GM19025 (cell line): ENCODE results near the gene PPM1H.
A peak's percentile ranks its signal among the peaks of the same experiment; 100 is the strongest.
"Not testable (repeated sequence)": the region's sequence is repeated elsewhere in the genome, so short reads cannot be mapped to it uniquely, and the experiment has no call there.

Experiments used
- ATAC-seq: cut with Tn5 transposase; IDR thresholded peaks from one replicate; pipeline ENCODE4 v1.9.1; 2021; ENCODE audit warnings: mild to moderate bottlenecking, low read depth, moderate library complexity; ENCODE audit not compliant: unreplicated experiment

Gene PPM1H

GRCh38 chr12:62694632-62695031 is 240.3 kb downstream of the PPM1H start:
- ATAC-seq = peak; percentile 94

DNA sequence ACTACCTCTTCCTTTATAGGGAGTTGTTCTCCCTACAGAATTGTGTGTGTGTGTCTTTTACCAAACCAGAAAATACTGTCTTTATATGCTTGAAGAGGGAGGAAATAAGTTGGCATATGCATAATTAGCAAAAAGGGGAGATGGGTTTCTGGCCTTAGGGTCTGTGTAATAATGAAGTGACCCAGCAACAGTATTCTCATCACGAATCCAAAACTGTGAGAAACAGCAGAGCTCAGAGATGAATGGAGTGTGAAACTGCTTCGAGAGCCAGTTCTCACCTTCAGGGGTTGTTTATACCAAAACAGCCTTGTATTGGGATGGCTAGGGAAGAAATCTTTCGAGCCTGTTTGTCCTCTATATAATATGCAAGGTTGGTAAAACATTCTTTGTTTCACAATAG is 240.8 kb downstream of the PPM1H start:
- peak; percentile 18 for ATAC-seq

DNA sequence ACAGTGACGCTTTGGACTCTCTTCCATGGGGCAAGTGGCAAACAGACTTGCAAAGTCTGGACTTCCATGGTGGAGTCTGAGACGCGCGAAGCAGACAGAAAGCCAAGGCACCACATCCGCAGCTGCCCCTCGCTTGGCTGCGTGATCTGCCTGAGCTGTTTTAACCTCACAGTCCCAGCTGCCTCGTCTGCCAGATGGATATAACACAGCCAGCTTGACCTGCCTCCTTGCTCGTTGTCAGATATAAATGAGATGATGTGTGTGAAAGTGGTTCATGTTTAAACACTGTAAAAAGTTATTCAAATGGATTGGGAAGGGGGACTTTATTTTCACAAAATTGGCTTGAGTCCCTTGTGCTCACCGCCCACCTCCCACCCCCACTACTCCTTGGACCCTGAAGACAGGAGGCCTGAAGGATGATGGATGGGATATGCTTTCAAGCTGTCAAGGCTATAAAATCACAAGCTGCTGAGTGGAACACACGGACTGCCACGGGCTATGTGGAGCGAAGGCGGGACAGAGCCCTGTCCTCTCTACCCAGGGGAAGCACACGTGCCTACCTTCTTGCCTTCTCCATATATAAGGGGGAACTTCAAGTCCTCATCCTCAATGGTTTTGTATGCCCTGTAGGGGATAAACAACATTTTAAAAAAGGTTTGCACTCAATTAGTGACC is 241.4 kb downstream of the PPM1H start:
- no peak for ATAC-seq

DNA sequence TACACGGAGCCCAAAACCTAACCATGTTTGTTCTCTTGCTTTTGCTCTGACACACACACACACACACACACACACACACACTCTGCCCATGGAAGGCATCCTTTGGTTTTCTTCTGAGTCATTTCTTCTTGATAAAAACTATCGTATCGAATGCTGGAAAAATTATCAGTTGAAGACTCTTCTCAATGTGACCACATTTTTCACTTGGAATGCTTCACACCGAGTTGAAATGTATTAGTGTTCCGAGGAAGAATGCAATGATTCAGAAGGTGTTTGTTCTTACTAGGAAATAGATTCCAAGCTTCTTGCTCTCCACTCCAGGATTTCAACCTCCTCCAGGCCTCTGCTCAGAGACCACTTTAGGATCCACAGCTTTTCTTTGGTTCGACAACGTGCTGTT is 242.1 kb downstream of the PPM1H start:
- no peak for ATAC-seq

- no peak for ATAC-seq
Observed at GRCh38 chr12:62691309-62691708, 243.6 kb downstream of the PPM1H start.

- ATAC-seq = no peak
Observed at GRCh38 chr12:62689042-62689839, 245.7 kb downstream of the PPM1H start.

DNA sequence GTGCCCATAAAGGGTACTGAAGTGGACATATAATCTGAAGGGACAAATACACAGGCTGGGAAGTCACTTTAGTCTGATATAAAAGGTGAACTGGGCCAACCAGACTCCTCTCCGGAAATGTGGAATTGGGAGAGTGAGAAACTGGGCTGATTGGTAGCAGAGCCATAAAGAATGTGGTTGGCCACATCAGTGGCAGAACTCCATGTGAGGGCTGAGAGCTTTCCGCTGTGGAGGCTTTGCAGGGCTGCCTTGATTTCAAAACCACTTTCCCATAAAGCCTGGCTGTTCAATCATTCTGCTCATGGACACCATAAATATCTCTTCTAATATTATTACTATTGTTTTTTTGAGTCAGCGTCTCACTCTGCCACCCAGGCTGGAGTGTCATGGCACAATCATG is 248.0 kb downstream of the PPM1H start:
- ATAC-seq = no peak

GRCh38 chr12:62684570-62685295 is 250.2 kb downstream of the PPM1H start:
- ATAC-seq = no peak

DNA sequence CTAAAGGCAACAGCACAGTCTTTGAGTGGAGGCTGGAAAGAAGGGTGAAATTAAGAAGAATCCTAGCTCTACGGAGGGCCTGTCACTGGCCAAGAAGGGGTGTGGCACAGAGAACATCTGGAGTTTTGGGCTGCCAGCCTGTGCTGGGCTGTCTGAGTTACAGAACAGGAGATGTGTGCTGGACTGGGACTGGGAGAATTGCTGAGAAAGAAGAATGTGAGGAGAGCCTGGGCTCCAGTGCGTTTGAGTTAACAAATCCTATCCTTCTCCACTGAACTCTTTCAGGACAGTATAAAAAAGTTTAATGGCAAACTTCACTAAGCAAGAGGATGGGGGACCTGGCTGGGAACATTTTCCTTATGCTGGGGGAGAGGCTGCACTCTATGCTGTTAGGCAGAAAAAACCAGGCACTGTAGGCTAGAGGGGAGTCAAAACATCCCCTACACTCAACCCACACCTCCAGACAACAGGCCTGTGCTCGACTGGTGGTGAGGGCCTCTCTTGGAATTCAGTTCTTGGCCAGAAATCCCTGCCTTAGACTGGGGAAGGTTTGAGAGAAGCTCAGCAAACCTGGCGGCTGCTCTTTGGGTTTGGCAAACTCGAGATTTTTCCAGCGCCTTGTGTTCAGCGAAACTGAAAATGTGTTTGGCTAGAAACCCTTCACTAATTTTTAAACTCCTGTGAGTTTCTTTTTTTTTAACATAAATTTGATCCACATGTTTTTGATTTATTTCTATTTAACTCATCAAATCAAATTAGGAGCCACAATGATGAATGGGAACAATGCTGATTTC is 251.0 kb downstream of the PPM1H start:
- no peak for ATAC-seq

DNA sequence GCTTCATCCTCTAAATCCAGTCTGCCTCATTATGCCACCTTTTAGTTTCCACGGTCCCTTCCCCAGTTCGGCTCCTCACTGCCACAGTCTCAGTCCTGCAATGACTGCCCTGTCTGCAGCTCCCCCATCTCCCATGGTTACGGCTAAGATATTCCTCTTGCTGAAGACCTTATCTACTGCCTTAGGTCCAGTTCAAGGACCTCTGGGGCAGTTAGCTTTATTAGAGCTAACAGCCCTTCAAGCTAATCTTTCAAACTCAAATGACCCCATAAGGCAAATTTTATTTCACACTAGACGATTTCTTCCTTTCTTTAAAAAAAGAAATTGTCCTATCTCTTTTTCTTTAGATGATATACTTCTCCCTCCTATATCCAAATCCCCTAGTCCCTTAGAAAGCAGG is 253.6 kb downstream of the PPM1H start:
- no peak for ATAC-seq

- no peak for ATAC-seq
Observed at GRCh38 chr12:62679608-62680007, 255.3 kb downstream of the PPM1H start.

DNA sequence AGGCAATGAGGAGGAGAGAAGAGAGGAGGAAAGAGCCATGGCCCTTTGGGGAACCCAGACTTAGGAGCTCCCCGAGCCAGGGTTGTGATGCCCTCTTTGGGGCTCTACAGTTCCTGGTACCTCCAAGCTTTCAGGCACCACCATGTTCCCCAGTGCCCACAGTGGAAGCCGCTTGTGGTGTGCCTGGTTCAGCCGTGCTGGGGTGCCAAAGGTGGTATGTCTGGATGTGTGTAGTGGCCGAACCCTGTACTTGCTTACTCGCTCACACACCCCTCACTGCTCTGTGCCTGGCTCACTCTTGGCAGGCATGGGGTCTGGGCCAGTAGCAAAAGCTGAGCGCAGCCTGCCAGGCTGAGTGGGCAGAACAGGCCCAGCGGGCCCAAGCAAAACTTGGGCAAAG is 257.6 kb downstream of the PPM1H start:
- no peak for ATAC-seq

DNA sequence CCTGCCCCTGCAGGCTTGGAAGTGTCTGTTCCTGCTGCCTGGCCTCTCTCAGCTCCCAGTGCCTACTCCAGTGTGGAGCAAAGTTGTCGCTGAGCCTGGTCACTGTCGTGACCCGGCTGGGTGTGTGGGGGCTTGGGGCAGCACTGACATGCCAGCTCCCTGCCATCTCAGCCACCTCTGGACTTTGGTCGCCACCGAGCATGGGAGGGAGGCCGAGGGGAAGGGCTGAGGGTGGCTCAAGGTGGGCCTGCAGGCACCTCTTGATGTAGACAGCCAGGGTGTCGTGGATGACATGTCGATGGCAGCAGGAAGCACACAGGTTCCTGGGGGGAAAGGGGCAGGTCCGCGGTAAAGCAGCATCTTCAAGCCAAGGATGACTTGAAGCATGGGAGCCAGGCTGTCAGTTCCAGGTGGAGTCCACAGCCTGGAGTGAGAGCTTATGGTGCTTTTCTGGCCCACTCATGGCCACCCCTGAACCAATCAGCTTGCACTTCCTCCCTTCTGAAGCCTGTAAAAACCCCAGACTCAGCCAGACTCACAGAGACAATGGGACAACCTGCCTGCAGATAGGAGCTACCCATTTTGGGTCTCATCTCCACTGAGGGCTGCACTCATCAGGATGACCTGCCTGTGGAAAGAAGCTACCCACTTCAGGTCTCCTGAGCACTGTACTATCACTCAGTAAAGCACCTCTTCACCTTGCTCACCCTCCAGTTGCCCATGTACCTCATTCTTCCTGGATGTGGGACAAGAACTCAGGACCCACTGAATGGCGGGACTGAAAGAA is 258.2 kb downstream of the PPM1H start:
- ATAC-seq = no peak

- no peak for ATAC-seq
Observed at GRCh38 chr12:62673028-62673815, 261.7 kb downstream of the PPM1H start.

DNA sequence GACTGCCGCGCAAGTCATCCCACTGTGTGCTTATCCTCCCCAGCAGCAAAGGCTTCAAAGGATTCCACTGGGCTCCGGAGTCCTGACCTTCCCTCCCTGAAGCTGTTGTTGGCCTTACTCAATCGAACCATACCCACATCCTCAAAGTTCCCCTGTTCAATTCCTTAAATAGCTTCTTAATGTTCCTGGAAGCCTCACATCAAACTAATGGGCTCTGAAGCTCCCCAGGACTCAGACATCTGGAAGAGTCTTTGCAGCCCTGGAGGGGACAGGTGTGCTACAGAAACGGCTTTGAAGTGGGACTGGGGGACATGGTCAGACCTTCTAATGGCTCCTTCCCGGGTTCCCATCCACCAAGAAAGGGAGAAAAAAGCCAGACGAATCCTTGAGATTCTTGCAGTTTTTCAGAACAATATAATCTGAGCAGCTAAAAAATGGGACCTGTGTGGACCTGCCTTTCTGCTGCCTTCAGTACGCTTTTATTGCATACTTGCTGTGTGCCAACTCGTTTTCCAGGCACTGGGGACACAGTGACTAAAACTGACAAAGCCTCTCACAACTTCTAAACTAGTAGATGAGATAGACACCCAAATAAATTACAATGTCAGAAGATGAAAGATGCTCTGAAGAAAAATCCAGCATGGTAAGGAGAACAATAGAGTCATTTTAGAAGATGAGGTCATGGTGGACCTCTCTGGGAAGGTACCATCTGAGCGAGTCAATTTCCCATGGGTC is 263.8 kb downstream of the PPM1H start:
- no peak for ATAC-seq

DNA sequence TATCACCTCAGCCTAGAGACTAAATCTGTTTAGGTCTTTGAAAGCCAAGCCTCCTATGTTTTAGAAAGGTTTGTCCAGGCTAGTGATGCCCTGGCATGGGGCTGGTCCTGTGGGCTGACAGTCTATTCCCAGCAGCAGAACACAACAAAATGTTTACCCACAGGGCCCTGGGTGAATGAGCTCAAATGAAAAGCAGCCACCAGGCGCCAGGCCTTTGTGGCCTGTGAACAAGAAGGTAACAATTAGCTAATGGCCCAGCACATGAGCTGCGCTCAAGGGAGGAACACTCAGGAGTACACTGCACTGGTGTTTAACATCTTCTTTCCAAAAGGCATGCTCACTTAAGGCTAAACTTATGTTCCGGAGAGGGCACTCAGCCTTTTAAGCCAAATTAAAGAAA is 266.2 kb downstream of the PPM1H start:
- ATAC-seq = no peak

DNA sequence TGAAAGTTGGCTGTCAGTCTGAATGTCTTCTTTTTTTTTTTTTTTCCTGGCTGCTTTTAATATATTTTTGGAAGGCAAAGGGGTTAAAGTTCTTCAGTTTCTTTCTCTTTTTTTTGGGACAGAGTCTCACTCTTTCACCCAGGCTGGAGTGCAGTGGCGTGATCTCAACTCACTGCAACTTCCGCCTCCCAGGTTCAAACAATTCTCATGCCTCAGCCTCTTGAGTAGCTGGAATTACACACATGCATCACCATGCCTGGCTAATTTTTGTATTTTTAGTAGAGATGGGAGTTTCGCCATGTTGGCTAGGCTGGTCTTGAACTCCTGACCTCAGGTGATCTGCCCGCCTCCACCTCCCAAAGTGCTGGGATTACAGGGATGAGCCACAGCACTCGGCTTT is 270.0 kb downstream of the PPM1H start:
- ATAC-seq = not testable (repeated sequence)

GRCh38 chr12:62660756-62661155 is 274.2 kb downstream of the PPM1H start:
- ATAC-seq = no peak
